ENCODE results near the gene ABR.

Gene ABR

DNA sequence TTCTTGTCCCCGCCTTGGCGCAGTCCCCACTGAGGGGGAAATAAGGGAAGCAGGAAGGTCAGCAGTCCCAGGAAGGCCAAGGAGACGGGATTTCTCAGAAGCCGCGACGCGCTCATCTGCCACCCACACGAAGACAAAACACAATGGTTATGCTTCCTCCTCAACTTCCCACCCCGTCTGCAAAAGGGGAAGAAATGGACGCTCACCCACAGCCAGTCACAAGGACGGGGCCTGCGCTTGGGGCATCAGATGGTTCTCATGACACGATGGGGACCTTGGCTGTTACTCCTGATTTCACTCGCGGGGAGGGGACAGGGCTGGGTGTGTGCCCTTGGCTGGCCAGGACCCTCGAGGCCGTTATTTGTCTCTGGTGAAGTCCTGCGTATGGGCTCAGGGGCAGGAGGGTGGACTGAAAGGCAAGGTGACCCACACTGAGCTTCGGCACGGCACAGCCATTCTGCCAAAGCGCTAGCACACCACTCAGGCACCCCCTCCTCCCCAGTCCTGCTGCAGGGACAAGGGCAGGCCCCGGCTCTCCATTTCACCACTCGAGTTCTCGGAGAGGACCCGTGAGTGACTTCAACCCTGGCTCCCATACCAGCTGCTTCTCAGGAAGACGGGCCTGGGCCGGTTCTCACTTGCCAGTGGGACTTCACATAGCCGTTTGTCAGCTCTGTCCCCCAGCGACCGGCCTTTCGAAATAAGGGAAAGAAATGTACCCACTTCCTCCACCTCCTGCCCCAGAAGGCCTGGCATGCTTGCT, 84.5 kb downstream of the ABR start:
- no peaks in the 10 kb centered on the region for H3K27me3 ChIP-seq (ENCODE audit: insufficient read depth, low read length)
- no peaks in the 10 kb centered on the region for H3K4me1 ChIP-seq (ENCODE audit: insufficient read depth, low read length)
- H3K9me3 ChIP-seq (ENCODE audit: low read length): no peaks in the 10 kb centered on the region
- no peak overlapping the region for H3K4me3 ChIP-seq (ENCODE audit: low read length)
- no peak overlapping the region for H2AFZ ChIP-seq (ENCODE audit: low read depth, low read length)
- peaks cover 41% of the 10 kb centered on the region for H3K36me3 ChIP-seq (ENCODE audit: insufficient read depth, low read length)

DNA sequence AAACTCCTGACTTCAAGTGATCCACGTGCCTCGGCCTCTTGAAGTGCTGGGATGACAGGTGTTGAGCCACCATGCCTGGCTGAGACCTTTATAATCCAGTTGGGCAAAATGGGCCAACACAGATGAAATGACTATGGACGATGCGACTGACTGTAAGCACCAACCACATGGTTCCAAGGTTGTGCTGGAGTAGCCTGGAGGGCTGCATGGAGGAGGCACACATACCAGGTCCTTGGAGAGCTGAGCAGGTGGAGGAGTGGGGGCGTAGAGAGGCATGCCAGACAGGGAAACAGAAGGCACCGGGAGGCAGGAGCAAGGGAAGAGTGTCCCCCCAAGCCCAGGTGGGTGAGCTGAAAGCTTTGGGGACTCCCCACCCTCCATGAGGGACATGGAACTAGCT, 85.2 kb downstream of the ABR start:
- H3K4me3 ChIP-seq (ENCODE audit: low read length): no peak overlapping the region
- H3K36me3 ChIP-seq (ENCODE audit: insufficient read depth, low read length): peaks cover 42% of the 10 kb centered on the region
- no peak overlapping the region for H2AFZ ChIP-seq (ENCODE audit: low read depth, low read length)
- no peaks in the 10 kb centered on the region for H3K4me1 ChIP-seq (ENCODE audit: insufficient read depth, low read length)
- H3K27me3 ChIP-seq (ENCODE audit: insufficient read depth, low read length): no peaks in the 10 kb centered on the region
- no peaks in the 10 kb centered on the region for H3K9me3 ChIP-seq (ENCODE audit: low read length)

DNA sequence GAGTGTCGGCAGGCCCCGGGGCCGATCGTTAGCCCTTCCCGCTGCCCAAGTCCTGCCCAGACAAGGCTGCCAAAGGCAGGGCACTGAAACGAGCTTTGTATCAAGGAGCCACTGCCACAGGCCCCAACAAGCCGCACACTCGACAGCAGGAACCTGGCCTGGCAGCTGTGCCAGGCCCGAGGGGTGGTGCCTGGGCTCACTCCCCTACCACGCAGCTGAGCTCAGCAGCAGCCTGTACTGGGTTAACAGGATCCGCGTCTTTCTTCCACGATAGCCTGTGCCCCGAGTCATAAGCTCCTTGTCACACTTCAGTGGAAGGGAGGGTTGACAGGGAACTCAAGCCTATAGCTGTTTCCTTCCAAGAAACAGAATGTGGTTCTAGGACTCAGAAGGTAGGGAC, 87.9 kb downstream of the ABR start:
- H3K9me3 ChIP-seq (ENCODE audit: low read length): no peaks in the 10 kb centered on the region

DNA sequence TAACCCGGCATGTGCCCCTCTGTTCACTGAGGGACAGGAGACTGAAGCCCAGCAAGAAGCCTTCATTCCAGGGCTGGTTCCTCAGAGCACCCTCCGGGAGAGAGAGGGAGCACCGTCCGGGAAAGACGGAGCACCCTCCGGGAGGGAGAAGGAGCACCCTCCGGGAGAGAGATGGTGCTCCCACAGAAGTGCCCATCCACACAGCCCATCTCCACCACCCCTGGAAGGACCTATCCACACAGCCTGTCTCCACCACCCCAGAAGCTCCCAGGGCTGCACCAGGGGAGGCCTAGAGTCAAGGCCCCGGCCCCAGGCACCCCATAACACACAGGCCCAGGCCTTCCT, 88.6 kb downstream of the ABR start:
- peaks cover 35% of the 10 kb centered on the region for H3K36me3 ChIP-seq (ENCODE audit: insufficient read depth, low read length)
- no peaks in the 10 kb centered on the region for H3K9me3 ChIP-seq (ENCODE audit: low read length)
- no peak overlapping the region for H2AFZ ChIP-seq (ENCODE audit: low read depth, low read length)
- no peaks in the 10 kb centered on the region for H3K4me1 ChIP-seq (ENCODE audit: insufficient read depth, low read length)
- H3K4me3 ChIP-seq (ENCODE audit: low read length): no peak overlapping the region
- no peaks in the 10 kb centered on the region for H3K27me3 ChIP-seq (ENCODE audit: insufficient read depth, low read length)

More for the DNA sequence above, 87.9 kb downstream of the ABR start:
- no peak overlapping the region for H3K4me3 ChIP-seq (ENCODE audit: low read length)
- no peaks in the 10 kb centered on the region for H3K27me3 ChIP-seq (ENCODE audit: insufficient read depth, low read length)
- H2AFZ ChIP-seq (ENCODE audit: low read depth, low read length): no peak overlapping the region
- no peaks in the 10 kb centered on the region for H3K4me1 ChIP-seq (ENCODE audit: insufficient read depth, low read length)
- H3K36me3 ChIP-seq (ENCODE audit: insufficient read depth, low read length): peaks cover 35% of the 10 kb centered on the region

DNA sequence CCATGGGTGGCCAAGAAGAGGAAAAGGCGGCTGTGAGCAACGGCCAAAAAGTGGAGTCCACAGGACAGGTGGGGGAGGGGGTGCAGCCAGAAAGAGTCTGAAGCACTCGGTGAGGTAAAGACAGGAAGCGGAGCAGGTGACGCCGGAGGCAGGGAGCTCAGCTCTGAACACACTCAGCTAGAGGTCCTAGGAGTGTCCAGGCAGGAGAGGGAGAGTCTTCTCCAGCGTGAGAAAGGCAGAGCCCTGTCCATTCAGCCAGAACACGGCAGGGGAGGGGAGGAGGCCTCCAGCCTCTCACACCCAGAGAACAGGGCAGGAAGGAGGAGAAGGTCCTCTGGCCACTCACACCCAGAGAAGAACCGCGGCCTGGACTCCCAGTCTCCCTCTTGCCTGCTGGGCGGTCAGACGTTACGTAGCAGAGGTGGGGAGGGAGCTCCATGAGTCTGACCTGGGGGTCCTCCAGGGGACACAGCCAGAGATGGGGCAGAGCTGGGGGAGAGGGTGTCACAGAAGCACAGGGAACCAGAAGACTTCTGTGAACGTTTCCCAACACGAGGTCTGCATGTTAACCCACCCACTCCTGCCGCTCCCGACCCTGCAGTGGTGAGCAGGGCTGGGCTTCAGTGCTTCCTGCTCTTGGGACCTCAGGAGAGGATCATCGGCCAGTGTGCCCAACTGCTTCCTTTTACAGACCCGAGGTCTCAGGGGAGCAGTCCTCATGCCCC, 89.2 kb downstream of the ABR start:
- Histone ChIP-seq H2AFZ (ENCODE audit: low read depth, low read length) (no peak overlapping the region), H3K9me3 (ENCODE audit: low read length) (no peaks in the 10 kb centered on the region), H3K27me3 (ENCODE audit: insufficient read depth, low read length) (no peaks in the 10 kb centered on the region), H3K4me3 (ENCODE audit: low read length) (no peak overlapping the region), H3K4me1 (ENCODE audit: insufficient read depth, low read length) (no peaks in the 10 kb centered on the region), H3K36me3 (ENCODE audit: insufficient read depth, low read length) (peaks cover 35% of the 10 kb centered on the region)

DNA sequence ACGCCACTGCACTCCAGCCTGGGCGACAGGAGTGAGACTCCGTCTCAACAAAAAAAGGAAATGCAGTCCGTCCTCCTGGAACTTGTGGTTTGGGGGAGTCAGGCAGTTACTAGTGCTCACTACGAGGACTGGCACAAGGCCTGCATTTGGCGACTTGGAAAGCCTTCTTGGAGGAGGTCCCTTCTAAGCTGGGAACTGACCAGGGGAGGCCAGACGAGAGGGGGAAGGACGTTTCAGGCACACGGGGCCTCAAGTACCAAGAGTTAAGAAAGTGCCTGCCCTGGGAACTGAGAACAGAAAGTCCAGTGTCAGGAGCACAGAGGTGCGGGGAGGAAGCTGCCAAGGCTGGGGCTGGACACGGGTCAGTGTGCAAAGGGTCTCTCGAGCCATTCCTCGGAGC, 89.9 kb downstream of the ABR start:
- Histone ChIP-seq H3K9me3 (ENCODE audit: low read length) (no peaks in the 10 kb centered on the region), H3K36me3 (ENCODE audit: insufficient read depth, low read length) (peaks cover 29% of the 10 kb centered on the region), H3K27me3 (ENCODE audit: insufficient read depth, low read length) (no peaks in the 10 kb centered on the region), H3K4me1 (ENCODE audit: insufficient read depth, low read length) (no peaks in the 10 kb centered on the region), H3K4me3 (ENCODE audit: low read length) (no peak overlapping the region), H2AFZ (ENCODE audit: low read depth, low read length) (no peak overlapping the region)

DNA sequence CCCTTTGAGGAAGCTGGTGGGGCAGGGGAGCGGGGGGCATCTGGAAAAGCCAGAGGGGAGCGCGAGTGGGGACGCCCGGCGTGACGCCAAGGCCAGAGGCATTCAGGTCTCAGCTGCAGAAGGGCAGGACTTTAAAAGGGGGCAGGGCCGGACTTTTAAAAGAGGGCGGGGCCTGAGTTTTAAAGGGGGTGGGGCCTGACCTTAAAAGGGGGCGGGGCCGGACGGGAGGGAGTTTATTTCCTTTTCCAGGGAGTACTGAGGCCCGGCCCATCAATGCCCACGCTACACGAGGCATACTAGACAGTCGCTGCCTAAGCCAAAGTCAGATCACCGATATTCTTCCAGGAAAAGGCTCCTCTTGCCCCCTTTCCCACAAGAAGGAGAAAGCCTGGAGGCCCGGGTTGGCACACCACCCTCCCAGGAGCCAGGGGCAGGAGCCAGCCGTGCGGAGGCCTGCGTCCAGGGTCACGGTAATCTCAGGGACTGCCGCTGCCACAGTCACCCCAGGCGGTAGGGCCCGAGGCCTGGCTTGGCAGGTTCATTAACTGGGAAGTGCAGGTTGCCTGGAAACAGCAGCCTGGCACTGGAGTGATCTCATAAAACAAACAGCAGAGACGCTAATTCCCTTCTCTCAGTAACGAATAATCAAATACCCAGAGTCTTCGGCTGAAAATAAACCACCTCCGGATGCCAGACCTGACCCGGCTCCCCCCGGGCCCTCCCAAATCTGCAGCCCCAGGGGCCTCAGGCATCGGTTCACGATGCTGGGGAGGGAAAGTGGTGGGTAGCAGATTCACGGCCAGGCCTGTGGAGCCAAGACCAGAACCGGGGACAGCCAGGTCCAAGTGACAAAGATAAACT, 92.2 kb downstream of the ABR start:
- Histone ChIP-seq H3K36me3 (ENCODE audit: insufficient read depth, low read length) (peaks cover 24% of the 10 kb centered on the region), H3K27me3 (ENCODE audit: insufficient read depth, low read length) (no peaks in the 10 kb centered on the region), H3K4me3 (ENCODE audit: low read length) (no peak overlapping the region), H2AFZ (ENCODE audit: low read depth, low read length) (no peak overlapping the region), H3K9me3 (ENCODE audit: low read length) (no peaks in the 10 kb centered on the region), H3K4me1 (ENCODE audit: insufficient read depth, low read length) (peaks cover 15% of the 10 kb centered on the region)

DNA sequence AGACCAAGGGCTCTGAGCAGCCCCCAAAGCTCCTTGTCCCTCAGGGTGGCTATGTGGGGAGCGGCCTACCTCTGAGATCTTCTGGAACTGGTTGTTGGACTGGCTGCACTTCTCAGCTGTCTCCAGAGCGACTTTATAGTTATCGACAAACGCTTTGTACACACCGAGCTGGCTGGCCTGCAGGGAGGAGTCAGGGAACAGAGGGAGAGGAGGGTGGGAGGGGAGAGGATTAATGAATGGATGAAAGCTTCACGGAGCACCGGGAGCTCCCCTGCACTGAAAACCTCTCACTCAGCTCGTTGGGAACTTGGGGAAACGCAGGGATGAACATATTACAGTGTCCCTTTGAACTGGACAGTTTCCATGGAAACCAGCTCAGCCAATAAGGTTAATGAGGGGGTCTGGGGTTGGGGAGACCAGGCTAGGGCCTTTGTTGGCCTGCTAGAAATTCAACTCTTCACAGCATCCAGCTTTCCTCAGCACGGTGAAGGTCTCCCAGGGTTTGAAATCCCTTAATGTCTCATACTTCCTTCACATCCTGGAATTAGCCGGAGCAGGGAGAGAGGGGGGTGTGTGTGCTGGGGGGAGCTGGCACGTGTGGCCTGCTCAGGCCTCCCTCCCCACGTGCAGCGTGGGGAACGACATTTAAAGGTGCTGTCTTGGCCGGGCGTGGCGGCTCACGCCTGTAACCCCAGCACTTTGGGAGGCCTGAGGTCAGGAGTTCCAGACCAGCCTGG, 96.2 kb downstream of the ABR start:
- H3K36me3 ChIP-seq (ENCODE audit: insufficient read depth, low read length): peaks cover 13% of the 10 kb centered on the region
- H3K4me1 ChIP-seq (ENCODE audit: insufficient read depth, low read length): peaks cover 15% of the 10 kb centered on the region
- H3K4me3 ChIP-seq (ENCODE audit: low read length): no peak overlapping the region
- H3K9me3 ChIP-seq (ENCODE audit: low read length): no peaks in the 10 kb centered on the region
- H3K27me3 ChIP-seq (ENCODE audit: insufficient read depth, low read length): no peaks in the 10 kb centered on the region
- no peak overlapping the region for H2AFZ ChIP-seq (ENCODE audit: low read depth, low read length)

DNA sequence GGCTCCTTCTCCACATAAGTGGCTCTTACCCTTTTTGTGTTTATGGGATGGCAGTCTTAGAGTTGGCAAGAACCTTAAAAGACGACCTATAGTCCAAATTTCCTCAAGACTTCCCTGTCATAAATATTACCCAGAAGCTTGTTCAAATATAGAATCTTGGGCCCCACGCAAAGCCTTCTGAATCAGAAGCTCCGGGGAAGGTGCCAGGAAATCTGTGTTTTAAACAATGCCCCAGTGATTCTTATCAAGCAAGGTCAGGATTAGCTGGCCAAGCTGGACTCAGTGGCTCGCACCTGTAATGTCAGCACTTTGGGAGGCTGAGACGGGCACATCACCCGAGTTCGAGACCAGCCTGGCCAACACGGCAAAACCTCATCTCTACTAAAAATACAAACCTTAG, 97.2 kb downstream of the ABR start:
- Histone ChIP-seq H2AFZ (ENCODE audit: low read depth, low read length) (no peak overlapping the region), H3K4me3 (ENCODE audit: low read length) (no peak overlapping the region), H3K36me3 (ENCODE audit: insufficient read depth, low read length) (peaks cover 18% of the 10 kb centered on the region), H3K4me1 (ENCODE audit: insufficient read depth, low read length) (peaks cover 15% of the 10 kb centered on the region), H3K27me3 (ENCODE audit: insufficient read depth, low read length) (no peaks in the 10 kb centered on the region), H3K9me3 (ENCODE audit: low read length) (no peaks in the 10 kb centered on the region)

DNA sequence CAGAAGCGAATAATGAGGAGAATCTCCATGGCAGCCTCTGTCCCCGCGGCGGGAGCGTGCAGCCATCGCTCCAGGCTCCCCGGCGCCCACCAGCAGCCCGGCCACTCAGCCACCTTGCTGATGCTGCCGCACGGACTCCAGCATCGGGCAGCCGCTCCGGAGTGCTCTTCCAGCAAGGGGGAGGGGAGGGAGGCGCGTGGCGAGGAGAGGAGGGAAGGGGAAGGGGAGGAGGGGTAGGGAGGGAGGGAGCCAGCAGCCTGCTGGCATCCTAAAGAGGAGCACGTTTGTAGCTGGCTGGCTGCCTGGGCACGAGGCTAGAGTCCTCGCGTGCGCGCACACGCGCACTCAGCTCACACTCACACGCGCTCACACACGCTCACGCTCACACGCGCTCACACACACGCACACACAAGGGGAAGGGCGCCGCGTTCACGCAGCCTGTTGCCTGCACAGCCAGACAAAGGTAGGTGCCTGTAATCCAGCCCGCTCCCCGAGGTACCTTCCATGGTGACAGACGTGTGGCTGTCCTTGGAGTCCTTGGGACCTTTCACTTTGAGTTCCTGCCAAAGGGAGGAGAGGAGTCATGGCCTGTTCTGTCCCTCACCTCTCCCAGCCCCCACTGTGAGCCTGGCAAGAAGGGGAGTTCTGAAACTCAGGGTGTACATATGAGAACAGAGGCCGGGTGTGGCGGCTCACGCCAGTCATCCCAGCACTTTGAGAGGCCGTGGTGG, 100.8 kb downstream of the ABR start:
- H3K36me3 ChIP-seq (ENCODE audit: insufficient read depth, low read length): peaks cover 18% of the 10 kb centered on the region
- no peaks in the 10 kb centered on the region for H3K27me3 ChIP-seq (ENCODE audit: insufficient read depth, low read length)
- H3K9me3 ChIP-seq (ENCODE audit: low read length): no peaks in the 10 kb centered on the region
- H3K4me3 ChIP-seq (ENCODE audit: low read length): no peak overlapping the region
- H3K4me1 ChIP-seq (ENCODE audit: insufficient read depth, low read length): peaks cover 8% of the 10 kb centered on the region
- no peak overlapping the region for H2AFZ ChIP-seq (ENCODE audit: low read depth, low read length)

DNA sequence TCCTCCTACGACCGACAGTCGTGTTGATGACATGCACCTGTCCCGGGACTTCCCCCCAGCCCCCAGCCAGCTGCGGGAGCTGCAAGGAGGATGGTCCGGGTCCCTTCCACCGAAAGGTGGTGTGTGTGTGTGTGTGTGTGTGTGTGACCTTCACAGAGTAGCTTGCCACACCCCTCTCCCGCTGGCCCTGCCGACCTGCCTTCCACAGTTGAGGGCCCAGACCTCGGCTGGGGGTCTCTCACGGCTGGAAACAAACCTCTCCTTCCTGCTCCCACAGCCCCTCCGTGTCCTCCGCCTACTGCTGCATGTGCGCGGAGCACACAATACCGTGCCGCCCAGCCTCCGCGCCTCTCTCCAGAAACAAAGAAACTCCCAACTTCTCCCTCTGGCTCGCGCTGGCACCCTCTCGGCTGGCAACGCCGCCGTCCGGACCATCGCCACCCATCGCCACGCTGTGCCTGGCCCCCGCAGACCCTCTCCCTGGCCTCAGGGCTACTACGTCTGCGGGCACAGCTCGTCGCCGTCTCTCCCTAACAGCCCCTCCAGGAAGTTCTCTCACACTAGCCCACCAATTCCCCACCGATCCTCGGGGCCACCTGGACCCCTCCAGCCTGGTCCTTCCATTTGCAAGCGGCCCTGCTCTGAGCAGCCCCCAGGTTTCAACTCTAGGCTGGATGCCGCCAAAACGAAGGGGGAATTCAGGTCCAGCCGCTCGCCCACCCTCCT, 101.6 kb downstream of the ABR start:
- Histone ChIP-seq H3K9me3 (ENCODE audit: low read length) (no peaks in the 10 kb centered on the region), H3K27me3 (ENCODE audit: insufficient read depth, low read length) (no peaks in the 10 kb centered on the region), H3K36me3 (ENCODE audit: insufficient read depth, low read length) (peaks cover 22% of the 10 kb centered on the region), H2AFZ (ENCODE audit: low read depth, low read length) (no peak overlapping the region), H3K4me1 (ENCODE audit: insufficient read depth, low read length) (no peaks in the 10 kb centered on the region), H3K4me3 (ENCODE audit: low read length) (no peak overlapping the region)

DNA sequence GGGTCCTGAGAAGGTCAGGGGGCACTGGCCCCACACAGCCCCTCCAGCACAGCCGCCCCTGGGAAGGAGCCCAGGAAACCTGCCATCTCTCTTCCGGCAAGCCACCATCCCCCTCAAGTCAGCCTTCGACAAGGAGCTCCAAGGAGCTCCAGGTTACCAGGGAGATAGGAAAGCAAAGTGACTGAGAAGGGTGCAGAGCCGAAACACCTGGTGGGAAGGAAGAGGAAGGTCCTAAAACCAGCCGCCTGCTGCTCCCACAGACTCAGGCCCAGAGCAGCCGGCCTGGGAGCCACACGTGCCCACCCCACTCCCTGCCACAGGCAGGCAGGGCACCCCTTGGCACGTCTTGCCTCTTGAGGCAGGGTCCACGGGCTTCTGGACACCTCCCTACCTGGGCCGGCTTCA, 102.2 kb downstream of the ABR start:
- no peaks in the 10 kb centered on the region for H3K27me3 ChIP-seq (ENCODE audit: insufficient read depth, low read length)
- H3K9me3 ChIP-seq (ENCODE audit: low read length): no peaks in the 10 kb centered on the region
- H2AFZ ChIP-seq (ENCODE audit: low read depth, low read length): no peak overlapping the region
- peaks cover 23% of the 10 kb centered on the region for H3K36me3 ChIP-seq (ENCODE audit: insufficient read depth, low read length)
- H3K4me3 ChIP-seq (ENCODE audit: low read length): no peak overlapping the region
- H3K4me1 ChIP-seq (ENCODE audit: insufficient read depth, low read length): no peaks in the 10 kb centered on the region
